ENCODE data around the gene P4HA3.
"Not testable (repeated sequence)": the region's sequence is repeated elsewhere in the genome, so short reads cannot be mapped to it uniquely, and the experiment has no call there.

The P4HA3 gene

GRCh38 chr11:74311352-74311926 lies at the start of gene P4HA3:
Gene P4HA3 (minus strand): TSS chr11:74311640. CDS start chr11:74311611, 29 bp downstream.
- peak; percentile 49 for DNase-seq

GRCh38 chr11:74357449-74357848 lies 46.0 kb upstream of the P4HA3 start:
- no peak for DNase-seq

- no peak for DNase-seq
Observed at GRCh38 chr11:74355626-74356025, 44.2 kb upstream of the P4HA3 start.

GRCh38 chr11:74354036-74354435 lies 42.6 kb upstream of the P4HA3 start:
- no peak for DNase-seq

GRCh38 chr11:74347381-74347780 lies 35.9 kb upstream of the P4HA3 start:
- DNase-seq, result no peak

- DNase-seq, result no peak
Observed at GRCh38 chr11:74345420-74345819, 34.0 kb upstream of the P4HA3 start.

GRCh38 chr11:74341921-74342320 lies 30.5 kb upstream of the P4HA3 start:
- DNase-seq, result no peak

- no peak for DNase-seq
Observed at GRCh38 chr11:74339619-74340018, 28.2 kb upstream of the P4HA3 start.

GRCh38 chr11:74338963-74339362 lies 27.5 kb upstream of the P4HA3 start:
- DNase-seq, result no peak

- no peak for DNase-seq
Observed at GRCh38 chr11:74333193-74333592, 21.8 kb upstream of the P4HA3 start.

GRCh38 chr11:74332291-74332690 lies 20.9 kb upstream of the P4HA3 start:
- DNase-seq, result no peak

GRCh38 chr11:74331000-74331399 lies 19.6 kb upstream of the P4HA3 start:
- not testable (repeated sequence) for DNase-seq

- DNase-seq, result no peak
Observed at GRCh38 chr11:74330075-74330858, 18.8 kb upstream of the P4HA3 start.

- no peak for DNase-seq
Observed at GRCh38 chr11:74327076-74327475, 15.6 kb upstream of the P4HA3 start.

GRCh38 chr11:74326665-74327064 lies 15.2 kb upstream of the P4HA3 start:
- no peak for DNase-seq

GRCh38 chr11:74325649-74326645 lies 14.5 kb upstream of the P4HA3 start:
- no peak for DNase-seq

- no peak for DNase-seq
Observed at GRCh38 chr11:74322667-74323066, 11.2 kb upstream of the P4HA3 start.

- peak; percentile 18 for DNase-seq
Observed at GRCh38 chr11:74321487-74322188, 10.2 kb upstream of the P4HA3 start.

- DNase-seq, result no peak
Observed at GRCh38 chr11:74320538-74320937, 9.1 kb upstream of the P4HA3 start.

- no peak for DNase-seq
Observed at GRCh38 chr11:74319139-74319816, 7.8 kb upstream of the P4HA3 start.

- DNase-seq, result no peak
Observed at GRCh38 chr11:74318241-74318932, 6.9 kb upstream of the P4HA3 start.
